Tibial nerve (tissue), 4 donors: ENCODE measurements around the gene SLC27A1.

ENCODE experiments used
- CTCF ChIP-seq, 5 experiments: fragments of 200-600 bp in 3 of 5; fragments of 450-650 bp in 2 of 5; sonication (generic) in 3 of 5; IDR thresholded peaks; one replicate each; pipeline ENCODE4 v1.5.1; 2016 to 2019; ENCODE audit warnings: antibody characterized with exemption in 5 of 5, mild to moderate bottlenecking in 3 of 5, moderate library complexity in 2 of 5
- EP300 ChIP-seq, 2 donors: sonication (generic); formaldehyde crosslinking; IDR thresholded peaks; one replicate each; pipeline ENCODE4 v1.6.1; 2017; ENCODE audit warnings: antibody characterized with exemption in 2 of 2, mild to moderate bottlenecking in 1 of 2
- POLR2A ChIP-seq, 2 donors: fragments of 450-650 bp; IDR thresholded peaks; one replicate each; pipeline ENCODE4 v1.6.1; 2017; ENCODE audit warnings: antibody characterized with exemption in 2 of 2, mild to moderate bottlenecking in 2 of 2, moderate library complexity in 2 of 2

GRCh38 chr19:17519967-17520366 lies 49.6 kb downstream of the SLC27A1 start:
- TF ChIP-seq CTCF (IDR thresholded peaks at IDR 0.05) = no peak
- TF ChIP-seq POLR2A (IDR thresholded peaks at IDR 0.05) = no peak
- TF ChIP-seq EP300 (IDR thresholded peaks at IDR 0.05) = no peak
